Measurements from ENCODE around the gene CALML3.
"Not testable (repeated sequence)": the region's sequence is repeated elsewhere in the genome, so short reads cannot be mapped to it uniquely, and the experiment has no call there.

Gene CALML3

DNA sequence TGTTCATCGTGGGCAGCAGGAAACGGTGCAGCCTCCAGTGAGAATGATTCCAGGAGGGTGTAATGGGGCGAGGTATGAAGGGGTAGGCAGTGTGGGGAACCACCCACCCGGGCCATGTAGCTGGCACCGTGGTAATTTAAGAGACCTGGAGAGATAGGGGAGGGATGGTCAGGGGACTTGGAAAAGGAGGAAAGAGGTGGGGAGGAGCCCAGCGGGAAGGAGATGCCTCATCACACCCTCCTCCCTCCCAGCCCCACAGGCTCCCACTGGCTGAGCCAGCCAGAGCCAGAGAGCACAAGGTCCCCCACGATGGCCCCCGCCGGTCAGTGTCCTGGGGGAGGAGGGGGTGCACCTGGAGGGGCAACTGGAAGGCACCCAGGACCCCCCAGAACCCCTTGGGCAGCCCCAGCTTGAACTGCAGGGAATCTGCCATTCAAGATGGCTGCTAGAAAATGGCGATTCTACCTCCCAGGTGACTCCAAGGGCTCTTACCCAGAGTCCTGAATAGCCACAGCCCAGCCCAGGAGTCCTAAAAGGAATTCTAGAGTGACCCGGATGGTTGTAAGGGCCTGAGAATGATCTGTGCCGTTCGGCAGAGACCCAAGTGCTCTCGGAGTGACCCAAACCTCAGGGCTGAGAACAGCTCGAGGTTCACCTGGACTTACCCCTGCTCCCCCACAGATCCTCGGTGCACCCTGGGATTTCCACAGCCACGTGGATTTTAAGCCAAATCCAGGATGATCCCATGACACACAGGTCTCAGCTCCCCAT is 28.8 kb downstream of the CALML3 start:
- no peak for DNase-seq (ENCODE audit: low spot score)

GRCh38 chr10:5555021-5555510 is 30.3 kb downstream of the CALML3 start:
- DNase-seq (ENCODE audit: low spot score), result no peak

GRCh38 chr10:5555881-5556280 is 31.1 kb downstream of the CALML3 start:
- DNase-seq (ENCODE audit: low spot score), result no peak

GRCh38 chr10:5556576-5556975 is 31.8 kb downstream of the CALML3 start:
- peak; percentile 31 for DNase-seq (ENCODE audit: low spot score)

DNA sequence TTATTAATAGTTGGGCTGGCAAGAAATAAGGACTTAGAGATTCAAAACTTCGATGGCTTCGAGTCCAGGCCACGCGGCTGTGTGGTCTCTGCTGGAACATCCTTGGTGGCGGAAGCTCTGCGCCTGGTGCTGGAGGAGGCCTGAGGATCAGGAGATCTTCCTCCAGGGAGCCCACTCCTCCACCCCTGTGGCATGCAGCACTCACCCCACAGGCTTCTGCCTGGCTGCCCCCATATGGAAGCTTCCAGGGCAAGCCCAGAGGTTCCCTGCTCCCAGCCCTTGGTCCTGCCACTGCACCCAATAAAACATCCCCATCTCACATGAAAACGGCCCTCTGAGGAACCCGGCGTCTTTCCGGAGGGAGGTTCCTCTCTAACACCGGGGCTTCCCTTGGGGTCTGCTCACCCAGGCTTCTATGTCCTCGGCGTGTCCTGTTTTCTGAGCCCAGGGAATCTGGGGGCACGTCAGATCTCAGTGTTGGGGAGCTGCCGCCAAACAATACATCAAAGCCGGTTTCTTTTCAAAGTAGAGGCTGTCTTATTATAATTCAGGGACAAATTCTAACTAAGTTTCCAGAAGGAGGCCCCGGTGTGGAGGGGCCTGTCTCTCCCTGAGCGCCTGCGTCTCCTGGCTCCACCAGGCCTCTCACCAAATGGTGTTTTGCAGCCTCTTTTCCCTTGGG is 32.4 kb downstream of the CALML3 start:
- DNase-seq (ENCODE audit: low spot score), result peak; percentile 56

DNA sequence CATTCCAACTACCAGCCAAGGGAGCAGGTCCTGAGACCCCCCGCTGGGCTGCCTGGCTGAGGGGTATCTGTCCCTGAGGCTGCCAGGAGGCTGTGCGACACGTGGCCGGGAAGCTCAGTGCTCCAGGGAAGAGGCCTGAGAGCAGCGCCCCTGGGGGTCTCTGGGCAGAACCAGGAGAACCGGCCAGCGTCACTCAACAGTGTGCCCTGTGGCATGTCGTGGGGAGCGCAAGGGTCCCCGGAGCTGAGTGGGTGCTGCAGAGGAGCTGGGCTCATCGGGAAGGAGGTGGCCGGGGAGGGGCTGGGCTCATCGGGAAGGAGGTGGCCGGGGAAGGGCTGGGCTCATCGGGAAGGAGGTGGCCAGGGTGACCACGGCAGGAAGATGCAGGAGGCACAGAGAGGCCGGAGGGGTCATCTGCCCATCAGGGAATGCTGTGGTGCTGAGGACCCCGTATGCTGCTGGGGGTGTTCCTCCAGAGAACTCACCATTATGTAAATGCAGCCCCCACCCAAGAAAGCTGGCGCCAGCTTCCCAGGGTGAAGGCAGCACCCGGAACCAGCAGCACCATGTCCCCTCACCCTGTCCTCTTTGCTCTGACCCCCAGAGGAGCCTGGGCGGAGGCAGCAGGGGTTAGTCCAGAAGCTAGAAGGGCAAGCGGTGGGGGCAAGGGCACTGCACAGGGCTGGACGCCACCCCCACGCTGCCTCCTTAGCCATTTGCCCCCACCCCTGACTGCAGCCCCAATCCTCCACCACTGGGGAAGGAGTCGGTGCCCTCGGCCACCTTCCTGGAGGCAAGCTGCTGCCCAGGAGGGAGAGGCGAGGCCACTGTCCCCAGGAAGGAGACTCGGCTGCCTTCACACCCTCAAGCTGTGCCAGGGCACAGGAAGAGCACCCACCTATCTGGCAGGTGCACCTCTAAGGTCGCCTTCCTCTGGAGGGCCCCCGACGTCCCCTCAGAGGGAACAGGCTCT is 33.3 kb downstream of the CALML3 start:
- peak; percentile 46 for DNase-seq (ENCODE audit: low spot score)

DNA sequence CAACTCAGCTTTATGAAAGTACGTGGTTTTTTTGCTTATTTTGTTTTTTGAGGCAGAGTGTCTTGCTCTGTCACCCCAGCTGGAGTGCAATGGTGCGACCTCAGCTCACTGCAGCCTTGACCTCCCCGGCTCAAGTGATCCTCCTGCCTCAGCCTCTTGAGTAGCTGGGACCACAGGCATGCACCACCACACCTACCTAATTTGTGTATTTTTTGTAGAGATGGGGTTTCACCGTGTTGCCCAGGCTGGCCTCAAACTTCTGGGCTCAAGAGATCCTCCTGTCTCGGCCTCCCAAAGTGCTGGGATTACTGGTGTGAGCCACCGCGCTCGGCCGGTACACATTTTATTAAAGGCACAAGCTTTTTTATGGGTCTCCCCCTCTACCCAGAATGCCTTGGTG is 34.3 kb downstream of the CALML3 start:
- DNase-seq (ENCODE audit: low spot score), result not testable (repeated sequence)

DNA sequence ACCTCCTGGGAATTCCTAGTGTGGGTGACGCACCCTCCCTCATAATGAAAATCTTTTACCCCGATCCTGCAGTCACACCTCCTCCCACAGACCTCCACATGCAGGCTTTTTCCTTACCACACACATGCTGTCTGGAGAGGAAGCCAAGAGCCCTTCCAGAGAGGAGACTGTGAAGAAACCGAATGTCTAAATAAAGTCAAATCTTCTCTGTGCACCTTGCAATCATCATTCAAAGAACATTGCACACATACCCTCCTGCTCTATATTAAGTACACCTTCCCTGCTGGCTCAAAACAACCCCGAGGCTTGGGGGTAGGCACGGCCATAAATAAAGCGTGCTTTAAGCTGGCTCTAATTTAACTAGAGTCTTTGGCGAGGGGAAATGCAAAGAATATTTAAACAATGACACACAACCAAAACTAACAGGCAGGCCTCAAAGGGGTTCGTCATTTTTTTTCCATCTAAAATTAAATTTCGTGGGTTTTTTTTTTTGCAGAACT is 34.9 kb downstream of the CALML3 start:
- DNase-seq (ENCODE audit: low spot score), result peak; percentile 59

GRCh38 chr10:5560142-5560816 is 35.5 kb downstream of the CALML3 start:
- DNase-seq (ENCODE audit: low spot score), result peak; percentile 50

GRCh38 chr10:5560817-5561703 is 36.3 kb downstream of the CALML3 start:
- peak; percentile 48 for DNase-seq (ENCODE audit: low spot score)

DNA sequence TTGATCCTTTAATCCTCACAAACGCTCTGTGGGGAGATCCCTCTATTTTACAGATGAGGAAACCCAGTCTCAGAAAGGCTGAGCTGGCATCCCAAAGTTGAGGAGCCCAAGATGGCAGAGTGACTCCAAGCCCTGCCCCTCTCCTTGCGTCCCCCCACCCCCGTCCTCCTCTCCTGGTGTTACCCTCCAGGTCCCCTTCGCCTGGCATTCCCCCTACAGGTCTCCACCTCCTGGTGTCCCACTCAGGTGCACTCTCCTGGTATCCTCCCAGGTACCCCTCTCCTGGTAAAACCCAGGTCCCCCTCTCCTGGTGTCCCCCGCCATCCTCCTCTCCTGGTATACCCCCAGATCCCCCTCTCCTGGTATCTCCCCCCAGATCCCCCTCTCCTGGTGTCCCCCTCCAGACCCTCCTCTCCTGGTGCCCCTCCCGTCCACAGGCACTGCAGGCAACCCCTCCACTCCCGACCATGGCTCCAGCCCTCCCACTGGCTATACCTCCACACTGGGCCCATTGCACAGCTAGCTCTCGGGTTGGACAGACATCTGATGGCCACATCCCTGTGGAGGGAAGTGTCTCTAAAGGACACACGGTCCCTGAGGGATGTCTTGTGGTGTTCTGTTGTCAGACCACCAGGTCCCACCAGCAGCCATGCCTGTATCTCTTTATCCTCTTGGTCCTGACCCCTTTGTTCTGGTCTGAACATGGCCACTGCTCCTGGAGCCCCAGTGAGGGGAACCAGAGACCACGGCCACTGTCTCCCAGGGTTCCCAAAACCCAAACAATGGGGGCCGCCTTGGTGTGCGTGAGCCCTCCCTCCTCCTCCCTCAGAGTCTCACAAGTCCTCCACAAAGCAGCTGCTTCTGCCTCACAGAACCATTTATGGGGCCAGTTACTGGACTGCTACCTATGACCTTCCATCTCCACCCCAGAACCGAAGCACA is 37.2 kb downstream of the CALML3 start:
- peak; percentile 61 for DNase-seq (ENCODE audit: low spot score)

- peak; percentile 61 for DNase-seq (ENCODE audit: low spot score)
These were observed 38.7 kb downstream of the CALML3 start for GRCh38 chr10:5563321-5563961.

DNA sequence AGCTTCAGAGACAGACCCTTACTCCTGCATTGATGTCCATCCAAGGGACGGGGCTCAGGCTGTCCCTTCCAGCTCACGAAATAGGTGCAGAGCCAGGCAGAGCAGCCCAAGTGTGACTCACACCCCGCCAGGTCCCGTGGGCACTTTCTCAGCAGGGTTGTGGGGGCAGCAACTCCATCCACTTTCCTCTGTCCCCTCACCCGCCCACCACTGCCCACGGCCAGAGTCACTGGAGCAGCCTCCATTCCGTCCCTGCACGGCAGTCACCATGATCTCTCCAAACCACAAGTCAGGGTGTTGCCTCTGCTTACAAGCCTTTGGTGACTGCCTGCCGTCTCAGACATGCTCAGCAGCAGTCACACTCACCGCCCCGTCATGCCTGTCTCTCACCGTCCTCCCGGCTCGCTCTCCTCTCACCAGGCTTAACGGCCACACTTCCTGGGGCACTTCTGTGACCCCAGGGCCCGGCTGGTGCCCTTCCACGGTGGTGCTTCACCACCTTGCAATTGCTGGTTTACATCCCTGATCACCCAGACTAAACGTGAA is 39.3 kb downstream of the CALML3 start:
- DNase-seq (ENCODE audit: low spot score), result peak; percentile 66

DNA sequence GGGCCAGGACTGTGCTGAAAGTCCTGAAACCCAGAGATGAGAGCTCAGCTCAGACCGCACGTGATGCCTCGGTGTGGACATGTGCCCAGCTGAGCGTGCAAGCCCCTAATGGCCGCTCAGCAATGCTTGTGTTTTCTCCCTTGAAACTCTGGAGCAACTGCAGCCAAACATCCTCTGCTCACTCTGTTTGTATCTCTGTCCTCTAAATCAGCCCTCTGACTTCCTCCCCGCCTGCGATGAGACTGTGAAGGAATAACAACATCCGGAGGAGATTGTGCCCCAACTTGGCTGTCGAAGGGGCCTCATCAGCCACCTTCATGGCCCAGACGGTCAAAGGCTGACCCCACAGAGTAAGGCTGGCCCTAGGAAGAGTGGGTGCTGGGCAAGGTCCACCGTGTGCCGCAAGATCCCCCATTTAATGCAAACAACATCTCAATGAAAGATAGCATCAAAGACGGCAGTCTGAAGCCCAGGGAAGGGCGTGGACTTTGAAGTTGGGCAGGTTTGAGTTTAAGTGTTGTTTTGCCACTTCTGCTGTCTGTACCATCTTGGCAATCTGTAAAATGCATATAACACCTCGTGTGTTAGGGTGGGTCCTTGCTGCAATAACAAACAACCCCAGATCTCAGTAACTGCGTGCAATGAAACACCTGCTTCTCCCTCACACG is 39.9 kb downstream of the CALML3 start:
- DNase-seq (ENCODE audit: low spot score), result peak; percentile 63

DNA sequence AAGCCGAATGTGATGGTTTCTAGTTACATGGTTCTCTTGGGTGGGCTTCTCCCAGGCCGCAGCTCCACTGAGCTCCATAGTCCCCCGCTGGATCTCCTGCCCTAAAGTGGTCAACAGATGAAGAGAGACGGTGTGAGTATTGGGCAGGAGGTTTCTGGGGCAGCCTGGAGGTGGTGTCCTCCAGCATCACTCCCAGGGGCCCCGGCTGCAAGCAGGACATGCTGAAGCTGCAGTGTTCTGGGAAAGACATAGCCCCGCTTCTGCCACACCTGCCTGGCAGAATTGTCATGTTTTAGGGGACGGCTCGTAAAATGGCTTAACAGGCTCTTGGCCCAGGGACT is 40.4 kb downstream of the CALML3 start:
- peak; percentile 42 for DNase-seq (ENCODE audit: low spot score)

GRCh38 chr10:5565671-5566581 is 41.2 kb downstream of the CALML3 start:
- peak; percentile 53 for DNase-seq (ENCODE audit: low spot score)

DNA sequence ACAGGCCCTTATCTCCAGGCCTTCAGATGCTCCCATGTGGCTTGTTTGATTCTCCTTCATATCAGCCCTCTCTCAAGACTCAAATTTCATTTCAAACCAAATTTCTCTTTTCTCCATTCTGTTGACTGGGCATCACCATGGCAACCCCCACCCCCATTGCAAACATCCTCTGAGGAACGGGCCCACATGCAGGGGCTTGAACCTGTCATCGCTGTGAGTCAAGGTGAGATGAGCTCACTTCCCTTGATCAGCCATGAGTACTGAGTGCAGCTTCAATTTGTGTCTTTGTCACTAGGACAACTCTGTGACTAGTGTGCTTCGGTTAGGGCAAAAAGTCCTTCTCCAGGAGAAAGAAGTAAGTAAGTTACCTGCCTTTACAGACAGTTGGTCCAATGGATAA is 41.9 kb downstream of the CALML3 start:
- no peak for DNase-seq (ENCODE audit: low spot score)

Measured in left forelimb (tissue), 1 donor.